Measurements from ENCODE around the gene RPL3.

The RPL3 gene

DNA sequence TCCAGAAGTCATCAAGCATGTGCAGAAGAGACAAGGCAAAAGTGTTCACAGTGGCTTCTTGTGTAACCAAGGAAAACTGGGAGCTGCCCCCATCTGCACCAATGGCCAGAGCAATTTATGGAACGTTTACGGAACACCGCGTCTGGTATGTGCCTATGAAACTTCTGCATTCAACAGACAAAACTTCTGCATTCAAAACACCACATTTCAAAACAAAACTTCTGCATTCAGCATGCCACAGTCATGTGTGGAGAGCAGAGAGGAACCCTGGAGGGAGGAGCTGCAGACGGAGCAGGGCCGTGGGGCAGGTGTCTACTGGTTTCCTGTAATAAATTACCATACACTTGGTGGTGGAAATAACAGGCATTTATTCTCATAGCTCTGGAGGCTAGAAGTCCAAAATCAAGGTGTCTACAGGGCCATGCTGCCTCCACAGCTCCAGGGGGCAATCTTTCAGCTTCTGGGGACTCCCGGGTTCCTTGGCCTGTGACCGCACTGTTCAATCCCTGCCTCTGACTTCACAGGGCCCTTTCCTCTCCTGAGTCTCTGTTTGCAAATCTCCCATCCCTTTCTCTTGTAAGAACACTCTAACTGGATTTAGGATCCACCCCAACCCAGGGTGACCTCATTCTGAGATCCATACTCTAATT is 32.2 kb downstream of the RPL3 start:
- Histone ChIP-seq H3K36me3 (ENCODE audit: control insufficient read depth, insufficient read depth, low read length) (no peaks in the 10 kb centered on the region), H3K4me3 (ENCODE audit: low read depth, low read length) (no peak overlapping the region), H3K9ac (ENCODE audit: low read depth, low read length) (no peak overlapping the region), H3K9me3 (ENCODE audit: control insufficient read depth, insufficient read depth, low read length) (no peaks in the 10 kb centered on the region), H3K27ac (ENCODE audit: low read depth, low read length) (no peak overlapping the region), H3K4me1 (ENCODE audit: control insufficient read depth, insufficient read depth, low read length) (peaks cover under 1% of the 10 kb centered on the region; the same call in 1 of the 2 replicates), H3K27me3 (ENCODE audit: control insufficient read depth, insufficient read depth, low read length) (no peaks in the 10 kb centered on the region)

DNA sequence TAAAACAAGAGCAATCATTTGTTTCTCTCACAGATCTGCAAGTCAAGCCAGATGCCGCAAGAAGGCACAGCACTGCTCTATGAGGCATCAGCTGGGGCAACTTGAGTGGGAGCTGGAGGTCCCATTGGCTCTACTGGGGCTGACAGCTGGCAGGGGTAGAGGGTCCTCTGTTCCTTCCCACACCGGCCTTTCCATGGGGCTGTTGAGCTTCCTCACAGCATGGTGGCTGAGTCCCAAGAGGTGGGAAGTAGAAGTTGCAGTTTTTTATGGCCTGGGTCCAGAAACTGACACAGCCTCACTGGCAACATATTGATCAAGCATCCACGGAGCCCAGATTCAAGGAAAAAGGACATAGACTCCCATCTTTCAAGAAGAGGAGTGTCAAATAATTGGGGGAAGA is 34.4 kb downstream of the RPL3 start:
- Histone ChIP-seq H3K4me1 (ENCODE audit: control insufficient read depth, insufficient read depth, low read length) (peaks cover 4% of the 10 kb centered on the region; the same call in 1 of the 2 replicates), H3K27ac (ENCODE audit: low read depth, low read length) (no peak overlapping the region), H3K36me3 (ENCODE audit: control insufficient read depth, insufficient read depth, low read length) (no peaks in the 10 kb centered on the region)

DNA sequence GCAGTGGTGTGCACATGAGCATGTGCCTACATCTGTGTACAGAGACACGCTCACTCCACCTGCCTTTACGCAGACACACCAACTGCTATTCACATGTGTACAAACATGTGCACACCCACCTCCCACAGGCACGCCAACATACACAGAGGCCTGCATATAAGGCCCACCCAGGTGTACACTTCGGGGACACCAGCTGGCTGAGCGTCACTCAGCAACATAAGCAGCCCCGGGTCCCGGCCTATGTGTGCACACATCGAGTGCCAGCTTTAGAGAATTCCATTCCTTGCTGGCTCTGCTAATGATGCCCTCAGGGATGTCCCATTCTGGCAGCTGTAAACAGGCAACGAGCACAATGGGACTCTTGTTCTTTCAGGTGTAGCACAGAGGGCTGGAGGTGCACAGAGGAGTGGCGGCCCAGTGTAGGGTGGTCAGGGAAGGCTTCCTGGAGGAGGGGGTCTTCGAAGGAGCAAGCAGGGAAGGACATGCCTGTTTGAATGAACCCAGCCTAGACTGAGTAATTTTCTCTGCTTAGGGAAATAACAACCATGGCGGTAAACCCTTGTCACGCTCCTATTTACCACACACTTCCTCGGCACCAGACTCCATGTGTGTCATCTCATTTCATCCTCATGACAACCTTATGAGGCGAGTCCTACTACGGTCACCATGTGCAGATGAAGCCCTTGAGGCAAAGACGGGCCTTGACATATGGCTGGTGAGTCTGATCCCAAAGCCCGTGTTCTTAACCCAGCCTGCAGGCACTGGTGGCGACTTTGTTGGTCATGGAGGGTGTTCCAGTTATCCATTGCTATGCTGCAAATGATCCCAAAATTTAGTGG is 35.1 kb downstream of the RPL3 start:
- peaks cover 9% of the 10 kb centered on the region; the same call in 1 of the 2 replicates for H3K4me1 ChIP-seq (ENCODE audit: control insufficient read depth, insufficient read depth, low read length)
- H3K27ac ChIP-seq (ENCODE audit: low read depth, low read length) = no peak overlapping the region
- no peaks in the 10 kb centered on the region for H3K27me3 ChIP-seq (ENCODE audit: control insufficient read depth, insufficient read depth, low read length)
- H3K4me3 ChIP-seq (ENCODE audit: low read depth, low read length) = no peak overlapping the region
- no peak overlapping the region for H3K9ac ChIP-seq (ENCODE audit: low read depth, low read length)
- no peaks in the 10 kb centered on the region for H3K9me3 ChIP-seq (ENCODE audit: control insufficient read depth, insufficient read depth, low read length)
- H3K36me3 ChIP-seq (ENCODE audit: control insufficient read depth, insufficient read depth, low read length) = no peaks in the 10 kb centered on the region

More for the DNA sequence above, 34.4 kb downstream of the RPL3 start:
- Histone ChIP-seq H3K9ac (ENCODE audit: low read depth, low read length) (no peak overlapping the region), H3K9me3 (ENCODE audit: control insufficient read depth, insufficient read depth, low read length) (no peaks in the 10 kb centered on the region), H3K4me3 (ENCODE audit: low read depth, low read length) (no peak overlapping the region), H3K27me3 (ENCODE audit: control insufficient read depth, insufficient read depth, low read length) (no peaks in the 10 kb centered on the region)

DNA sequence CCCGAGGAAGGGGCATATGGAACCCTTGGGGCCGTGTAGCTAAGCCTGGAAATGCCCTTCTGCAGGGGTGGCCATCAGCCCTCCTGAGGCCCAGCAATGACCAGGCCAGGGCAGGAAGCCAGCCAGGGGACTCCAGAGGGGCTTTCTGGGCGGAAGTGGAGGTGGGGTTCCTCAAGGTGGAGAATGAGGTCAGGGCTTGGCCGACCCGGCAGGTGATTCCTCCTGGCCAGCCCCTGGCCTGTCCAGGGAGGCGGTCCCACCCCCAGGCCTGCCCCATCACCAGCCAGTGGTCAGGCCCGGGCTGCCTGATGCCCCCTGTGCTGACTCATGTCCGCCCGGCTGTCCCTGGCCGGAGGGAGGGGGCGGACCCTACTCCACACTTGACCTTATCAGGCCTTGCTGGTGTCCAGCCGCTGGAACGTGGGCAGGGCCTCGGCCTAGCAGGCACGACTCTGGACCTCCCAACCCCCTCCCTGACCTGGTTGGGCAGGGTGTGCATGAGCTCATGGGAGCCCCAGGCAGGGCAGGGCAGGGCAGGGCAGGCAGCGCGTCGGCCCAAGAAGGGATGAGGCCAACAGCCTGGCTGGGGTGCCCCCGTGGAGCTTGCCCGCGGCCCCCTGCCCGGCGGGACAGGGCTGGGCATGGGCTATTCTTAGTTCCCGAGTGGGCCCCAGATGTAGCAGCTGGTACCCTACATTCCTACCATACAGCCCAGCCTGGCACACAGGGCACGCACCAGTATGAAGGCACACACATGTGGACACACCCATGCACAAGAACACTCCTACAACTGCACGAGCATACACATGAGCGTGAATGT is 35.9 kb downstream of the RPL3 start:
- Histone ChIP-seq H3K4me3 (ENCODE audit: low read depth, low read length) (no peak overlapping the region), H3K36me3 (ENCODE audit: control insufficient read depth, insufficient read depth, low read length) (no peaks in the 10 kb centered on the region), H3K9ac (ENCODE audit: low read depth, low read length) (no peak overlapping the region), H3K27me3 (ENCODE audit: control insufficient read depth, insufficient read depth, low read length) (no peaks in the 10 kb centered on the region), H3K9me3 (ENCODE audit: control insufficient read depth, insufficient read depth, low read length) (no peaks in the 10 kb centered on the region), H3K4me1 (ENCODE audit: control insufficient read depth, insufficient read depth, low read length) (peaks cover 13% of the 10 kb centered on the region; the same call in 1 of the 2 replicates), H3K27ac (ENCODE audit: low read depth, low read length) (no peak overlapping the region)

DNA sequence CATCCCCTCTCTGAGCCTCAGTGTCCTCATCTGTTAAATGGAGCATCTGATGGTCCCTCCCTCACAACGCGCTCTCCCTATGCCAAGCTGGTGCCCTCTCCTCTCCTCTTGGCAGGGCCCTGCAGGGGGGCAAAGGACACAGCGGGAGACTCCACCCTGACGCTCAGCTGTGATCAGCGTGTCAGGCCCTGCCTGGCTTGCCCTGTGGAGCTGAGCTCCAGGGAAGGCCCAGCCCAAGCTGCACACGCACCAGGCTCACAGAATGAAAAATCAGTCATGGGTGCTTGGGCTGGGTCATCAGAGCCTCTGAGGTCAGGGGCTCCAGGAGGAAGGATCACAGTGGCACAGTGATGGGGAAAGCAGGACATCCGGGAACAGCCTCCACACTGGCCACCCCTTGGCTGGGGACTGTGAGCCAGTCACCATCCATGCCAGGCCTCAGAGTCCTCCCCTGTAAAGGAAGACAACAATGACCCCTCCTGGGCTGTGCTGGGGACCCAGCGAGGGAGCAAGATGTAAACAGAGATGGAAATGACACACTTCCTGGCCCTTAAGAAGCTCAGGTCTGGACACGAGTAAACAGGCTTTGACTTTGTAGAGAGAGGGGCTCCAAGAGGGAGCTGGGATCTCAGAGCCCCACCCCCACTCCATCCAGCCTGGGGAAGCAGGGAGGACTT is 36.6 kb downstream of the RPL3 start:
- Histone ChIP-seq H3K27ac (ENCODE audit: low read depth, low read length) (no peak overlapping the region), H3K4me3 (ENCODE audit: low read depth, low read length) (no peak overlapping the region), H3K9ac (ENCODE audit: low read depth, low read length) (no peak overlapping the region), H3K9me3 (ENCODE audit: control insufficient read depth, insufficient read depth, low read length) (no peaks in the 10 kb centered on the region), H3K27me3 (ENCODE audit: control insufficient read depth, insufficient read depth, low read length) (no peaks in the 10 kb centered on the region), H3K36me3 (ENCODE audit: control insufficient read depth, insufficient read depth, low read length) (no peaks in the 10 kb centered on the region), H3K4me1 (ENCODE audit: control insufficient read depth, insufficient read depth, low read length) (peaks cover 13% of the 10 kb centered on the region; the same call in 1 of the 2 replicates)

DNA sequence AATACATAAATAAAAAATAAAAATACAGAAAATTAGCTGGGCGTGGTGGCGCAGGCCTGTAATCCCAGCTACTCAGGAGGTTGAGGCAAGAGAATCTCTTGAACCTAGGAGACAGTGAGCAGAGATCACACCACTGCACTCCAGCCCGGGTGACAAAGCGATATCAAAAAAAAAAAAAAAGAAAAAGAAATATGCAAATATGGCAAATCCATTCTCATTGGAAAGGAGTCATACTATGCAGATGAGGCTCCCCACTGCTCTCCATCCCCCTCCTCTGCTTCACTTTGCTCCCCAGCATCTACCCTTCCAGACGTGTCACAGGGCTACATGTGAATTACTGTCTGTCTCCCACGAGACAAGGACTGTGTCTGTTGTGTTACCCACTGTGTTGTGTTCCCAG is 38.3 kb downstream of the RPL3 start:
- no peaks in the 10 kb centered on the region for H3K27me3 ChIP-seq (ENCODE audit: control insufficient read depth, insufficient read depth, low read length)
- no peaks in the 10 kb centered on the region for H3K36me3 ChIP-seq (ENCODE audit: control insufficient read depth, insufficient read depth, low read length)
- no peaks in the 10 kb centered on the region for H3K9me3 ChIP-seq (ENCODE audit: control insufficient read depth, insufficient read depth, low read length)
- peak overlapping the region; percentile 35 for H3K27ac ChIP-seq (ENCODE audit: low read depth, low read length)
- no peak overlapping the region for H3K9ac ChIP-seq (ENCODE audit: low read depth, low read length)
- peaks cover 13% of the 10 kb centered on the region; the same call in 1 of the 2 replicates for H3K4me1 ChIP-seq (ENCODE audit: control insufficient read depth, insufficient read depth, low read length)
- no peak overlapping the region for H3K4me3 ChIP-seq (ENCODE audit: low read depth, low read length)

DNA sequence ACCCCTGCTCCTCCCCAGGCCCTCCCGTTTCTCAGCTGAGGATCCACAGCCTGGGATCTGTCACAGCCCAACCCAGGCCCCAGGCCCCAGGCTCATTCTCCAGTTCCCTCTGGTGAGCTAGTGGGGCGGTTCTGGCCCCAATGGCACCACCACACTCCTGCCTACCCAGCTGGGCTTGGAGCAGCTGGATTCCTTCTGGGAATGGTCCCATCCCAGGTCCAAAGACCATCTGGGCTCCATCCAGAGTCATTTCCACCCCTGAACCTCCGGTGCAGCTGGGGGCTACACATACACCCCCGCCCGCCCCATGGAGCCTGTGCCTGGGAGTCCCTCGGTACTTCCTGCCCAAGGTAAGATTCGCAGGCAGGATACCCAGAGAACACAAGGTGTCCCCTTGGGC is 39.2 kb downstream of the RPL3 start:
- peaks cover 13% of the 10 kb centered on the region; the same call in 1 of the 2 replicates for H3K4me1 ChIP-seq (ENCODE audit: control insufficient read depth, insufficient read depth, low read length)
- no peak overlapping the region for H3K9ac ChIP-seq (ENCODE audit: low read depth, low read length)
- no peaks in the 10 kb centered on the region for H3K27me3 ChIP-seq (ENCODE audit: control insufficient read depth, insufficient read depth, low read length)
- no peaks in the 10 kb centered on the region for H3K36me3 ChIP-seq (ENCODE audit: control insufficient read depth, insufficient read depth, low read length)
- H3K4me3 ChIP-seq (ENCODE audit: low read depth, low read length) = no peak overlapping the region
- H3K9me3 ChIP-seq (ENCODE audit: control insufficient read depth, insufficient read depth, low read length) = no peaks in the 10 kb centered on the region
- H3K27ac ChIP-seq (ENCODE audit: low read depth, low read length) = no peak overlapping the region

DNA sequence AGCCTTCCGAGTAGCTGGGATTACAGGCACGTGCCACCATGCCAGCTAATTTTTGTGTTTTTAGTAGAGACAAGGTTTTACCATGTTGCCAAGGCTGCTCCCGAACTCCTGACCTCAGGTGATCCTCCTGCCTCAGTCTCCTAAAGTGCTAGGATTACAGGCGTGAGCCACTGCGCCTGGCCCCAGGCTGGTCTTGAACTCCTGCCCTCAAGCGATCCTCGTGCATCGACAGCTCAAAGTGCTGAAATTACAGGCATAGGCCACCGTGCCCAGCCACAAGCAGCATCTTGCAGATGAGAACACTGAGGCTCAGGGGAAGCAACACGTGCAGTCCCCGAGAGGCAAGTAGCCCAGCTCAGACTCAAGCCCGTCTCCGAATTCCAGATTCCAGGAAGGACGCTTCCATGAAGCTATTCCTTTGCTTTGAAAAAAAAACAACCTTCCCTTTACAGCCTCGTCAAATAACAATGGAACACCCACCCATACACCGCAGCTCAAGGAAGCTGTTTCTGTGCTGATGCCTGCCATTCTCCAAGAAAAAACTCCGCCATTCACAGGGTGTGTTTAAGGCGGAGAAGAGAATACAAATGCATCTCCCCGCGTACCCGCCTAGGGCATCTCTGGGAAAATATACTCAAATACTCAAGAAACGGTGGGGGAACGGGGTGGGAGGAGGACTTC is 40.1 kb downstream of the RPL3 start:
- H3K9ac ChIP-seq (ENCODE audit: low read depth, low read length) = no peak overlapping the region
- H3K9me3 ChIP-seq (ENCODE audit: control insufficient read depth, insufficient read depth, low read length) = no peaks in the 10 kb centered on the region

DNA sequence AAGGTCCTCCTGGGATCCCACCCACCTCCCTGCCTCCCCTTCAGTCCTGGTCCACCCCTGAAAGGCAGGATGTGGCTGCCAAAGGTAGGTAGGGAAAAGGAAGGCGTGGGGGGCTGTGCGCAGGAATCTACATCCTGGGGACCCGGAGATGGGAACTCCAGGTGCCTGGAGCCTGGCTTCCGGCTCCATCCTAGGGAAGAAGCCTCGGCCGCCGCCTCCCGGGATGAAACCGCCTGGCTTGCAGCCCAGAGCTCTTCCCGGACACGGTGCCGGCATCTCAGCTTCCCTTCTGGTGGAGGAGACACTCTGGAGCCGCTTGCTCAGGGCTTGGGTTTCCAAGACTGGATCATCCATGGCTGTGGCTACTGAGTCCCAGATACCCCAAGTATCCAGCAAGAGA is 41.4 kb downstream of the RPL3 start:
- Histone ChIP-seq H3K27ac (ENCODE audit: low read depth, low read length) (no peak overlapping the region), H3K9ac (ENCODE audit: low read depth, low read length) (no peak overlapping the region), H3K9me3 (ENCODE audit: control insufficient read depth, insufficient read depth, low read length) (no peaks in the 10 kb centered on the region)

More for the DNA sequence above, 40.1 kb downstream of the RPL3 start:
- H3K27me3 ChIP-seq (ENCODE audit: control insufficient read depth, insufficient read depth, low read length) = no peaks in the 10 kb centered on the region
- H3K36me3 ChIP-seq (ENCODE audit: control insufficient read depth, insufficient read depth, low read length) = no peaks in the 10 kb centered on the region
- H3K4me3 ChIP-seq (ENCODE audit: low read depth, low read length) = no peak overlapping the region
- H3K4me1 ChIP-seq (ENCODE audit: control insufficient read depth, insufficient read depth, low read length) = peaks cover 13% of the 10 kb centered on the region; the same call in 1 of the 2 replicates
- peak overlapping the region; percentile 11 for H3K27ac ChIP-seq (ENCODE audit: low read depth, low read length)

DNA sequence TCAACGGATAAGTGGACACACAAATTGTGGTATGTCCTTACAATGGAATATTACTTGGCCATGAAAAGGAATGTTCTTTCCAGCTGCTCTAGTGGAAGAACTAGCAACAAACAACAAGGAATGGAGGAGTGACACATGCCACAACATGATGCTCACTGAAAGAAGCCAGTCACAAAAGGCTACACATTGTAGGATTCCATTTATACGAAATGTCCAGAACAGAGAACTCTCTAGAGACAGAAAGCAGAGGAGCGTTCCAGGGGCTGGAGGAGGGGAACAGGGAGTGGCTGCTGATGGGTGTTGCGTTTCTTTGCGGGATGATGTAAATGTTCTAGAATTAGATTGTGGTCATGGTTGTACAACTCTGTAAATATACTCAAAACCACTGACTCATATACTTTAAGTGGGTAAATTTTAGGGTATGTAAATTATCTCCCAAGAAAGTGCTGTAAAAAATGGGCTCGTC is 42.2 kb downstream of the RPL3 start:
- Histone ChIP-seq H3K27ac (ENCODE audit: low read depth, low read length) (no peak overlapping the region), H3K4me3 (ENCODE audit: low read depth, low read length) (no peak overlapping the region), H3K36me3 (ENCODE audit: control insufficient read depth, insufficient read depth, low read length) (no peaks in the 10 kb centered on the region), H3K27me3 (ENCODE audit: control insufficient read depth, insufficient read depth, low read length) (no peaks in the 10 kb centered on the region), H3K9ac (ENCODE audit: low read depth, low read length) (no peak overlapping the region), H3K9me3 (ENCODE audit: control insufficient read depth, insufficient read depth, low read length) (no peaks in the 10 kb centered on the region), H3K4me1 (ENCODE audit: control insufficient read depth, insufficient read depth, low read length) (peaks cover 13% of the 10 kb centered on the region; the same call in 1 of the 2 replicates)

More for the DNA sequence above, 41.4 kb downstream of the RPL3 start:
- Histone ChIP-seq H3K4me3 (ENCODE audit: low read depth, low read length) (no peak overlapping the region), H3K4me1 (ENCODE audit: control insufficient read depth, insufficient read depth, low read length) (peaks cover 13% of the 10 kb centered on the region; the same call in 1 of the 2 replicates), H3K27me3 (ENCODE audit: control insufficient read depth, insufficient read depth, low read length) (no peaks in the 10 kb centered on the region), H3K36me3 (ENCODE audit: control insufficient read depth, insufficient read depth, low read length) (no peaks in the 10 kb centered on the region)

All from HUES48 (cell line).